Measurements from ENCODE around the gene TPCN1. TPM values are rescaled to one million over a fixed set of nuclear protein-coding genes. Genes with fewer than 3 reads are reported as not detected.
A peak's percentile ranks its signal among the peaks of the same experiment; 100 is the strongest.

The TPCN1 gene
- total RNA-seq, 4 donors from 2014 or later: 15.5 to 48.8 (median 34.5) TPM

DNA sequence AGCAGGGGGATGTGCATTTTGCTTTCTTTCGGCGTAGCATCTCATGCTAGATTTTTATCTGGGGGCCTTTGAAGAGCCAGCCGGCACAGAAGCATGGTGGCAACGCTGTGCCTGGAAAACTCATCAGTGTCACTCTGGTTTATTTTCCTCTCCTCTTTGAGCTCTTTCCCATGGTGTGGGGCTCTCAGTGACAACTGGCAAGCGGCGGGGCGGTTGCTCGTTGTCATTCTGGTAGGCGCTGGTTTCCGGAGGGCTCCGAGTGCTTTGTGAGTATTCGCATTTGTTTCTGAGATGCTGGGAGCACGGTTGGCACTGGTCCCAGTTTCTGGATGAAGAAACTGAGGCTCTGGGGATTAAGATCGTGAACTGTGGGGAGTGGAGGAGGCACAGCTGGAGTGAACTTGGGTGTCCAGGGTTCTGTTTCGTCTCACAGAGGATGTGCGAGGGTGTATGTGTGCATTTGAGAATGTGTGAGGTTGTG is 23.3 kb downstream of the TPCN1 start:
- 50 to 59% methylated on average over 8 to 16 of the region's 16 CpGs for WGBS, 2 donors
- Histone ChIP-seq H3K4me3 (peak overlapping the region in 3 of 4 donors; percentile 14 to 36 (median 21)), H3K27me3 (no peaks in the 10 kb centered on the region), H3K36me3 (peaks cover 0 to 24% (median 0%) of the 10 kb centered on the region in 3 donors), H3K9me3 (no peaks in the 10 kb centered on the region), H3K4me1 (peaks cover 64 to 87% (median 74%) of the 10 kb centered on the region in 3 donors), H3K27ac (peak overlapping the region; percentile 80 to 95 (median 88))
- intact Hi-C loops (cut with DNase I): no loop called here
- TF ChIP-seq POLR2A (IDR thresholded peaks at IDR 0.05): no peak
- TF ChIP-seq, protein P1, sequence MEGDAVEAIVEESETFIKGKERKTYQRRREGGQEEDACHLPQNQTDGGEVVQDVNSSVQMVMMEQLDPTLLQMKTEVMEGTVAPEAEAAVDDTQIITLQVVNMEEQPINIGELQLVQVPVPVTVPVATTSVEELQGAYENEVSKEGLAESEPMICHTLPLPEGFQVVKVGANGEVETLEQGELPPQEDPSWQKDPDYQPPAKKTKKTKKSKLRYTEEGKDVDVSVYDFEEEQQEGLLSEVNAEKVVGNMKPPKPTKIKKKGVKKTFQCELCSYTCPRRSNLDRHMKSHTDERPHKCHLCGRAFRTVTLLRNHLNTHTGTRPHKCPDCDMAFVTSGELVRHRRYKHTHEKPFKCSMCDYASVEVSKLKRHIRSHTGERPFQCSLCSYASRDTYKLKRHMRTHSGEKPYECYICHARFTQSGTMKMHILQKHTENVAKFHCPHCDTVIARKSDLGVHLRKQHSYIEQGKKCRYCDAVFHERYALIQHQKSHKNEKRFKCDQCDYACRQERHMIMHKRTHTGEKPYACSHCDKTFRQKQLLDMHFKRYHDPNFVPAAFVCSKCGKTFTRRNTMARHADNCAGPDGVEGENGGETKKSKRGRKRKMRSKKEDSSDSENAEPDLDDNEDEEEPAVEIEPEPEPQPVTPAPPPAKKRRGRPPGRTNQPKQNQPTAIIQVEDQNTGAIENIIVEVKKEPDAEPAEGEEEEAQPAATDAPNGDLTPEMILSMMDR (IDR thresholded peaks at IDR 0.05): no peak
- no peak for DNase-seq

DNA sequence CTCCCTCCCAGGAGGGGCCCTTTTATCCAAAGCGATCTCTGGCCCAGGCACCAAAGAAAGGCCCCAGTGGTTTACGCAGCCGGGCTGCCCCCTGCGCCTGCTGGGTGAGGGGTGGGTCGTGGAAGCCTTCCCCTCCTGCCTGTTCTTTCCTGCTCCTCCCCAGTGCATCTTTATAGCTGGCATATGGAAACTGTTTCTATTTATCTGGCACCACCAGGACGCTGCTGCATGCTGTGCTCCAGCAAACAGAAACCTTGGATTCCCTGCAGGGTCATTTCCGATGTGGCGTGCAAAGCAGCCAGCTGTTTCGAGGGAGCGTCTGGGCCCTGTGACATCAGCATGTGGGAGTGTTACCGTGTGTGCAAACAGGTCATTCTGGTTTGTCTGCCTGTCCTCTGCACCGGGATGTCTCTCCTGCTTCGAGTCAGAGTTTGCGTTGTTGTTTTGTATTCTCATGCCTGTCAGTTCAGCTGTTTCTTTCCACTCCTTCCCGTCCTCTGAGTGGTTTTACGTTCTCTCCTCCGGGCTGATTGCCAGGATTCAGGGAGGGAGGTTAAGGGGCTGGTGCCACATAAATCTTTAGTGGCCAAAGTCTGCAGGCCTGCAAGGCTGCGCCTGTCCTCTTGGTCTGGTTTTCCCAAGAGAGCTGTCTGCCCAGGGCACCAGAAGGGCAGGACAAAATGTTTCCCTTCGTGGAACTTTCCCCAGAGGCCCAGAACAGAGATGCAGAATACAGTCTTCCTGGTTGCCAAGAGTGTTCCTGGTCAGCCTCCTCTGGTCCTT is 24.6 kb downstream of the TPCN1 start:
- intact Hi-C loops (cut with DNase I): no loop called here
- peak overlapping the region; percentile 84 to 95 (median 90) for H3K27ac ChIP-seq
- WGBS, 2 donors: 19 to 27% methylated on average over 8 to 15 of the region's 19 CpGs
- peak overlapping the region in 3 of 4 donors; percentile 21 to 50 (median 29) for H3K4me3 ChIP-seq
- H3K9me3 ChIP-seq: no peaks in the 10 kb centered on the region
- peaks cover 56 to 73% (median 60%) of the 10 kb centered on the region in 3 donors for H3K4me1 ChIP-seq
- no peak for DNase-seq
- peaks cover 0 to 38% (median 0%) of the 10 kb centered on the region in 3 donors for H3K36me3 ChIP-seq
- peak in 2 of 4 donors; percentile 17 to 19 for TF ChIP-seq POLR2A (IDR thresholded peaks at IDR 0.05)
- TF ChIP-seq, protein P1 (IDR thresholded peaks at IDR 0.05): no peak
- no peaks in the 10 kb centered on the region for H3K27me3 ChIP-seq

GRCh38 chr12:113246478-113247122 is 25.3 kb downstream of the TPCN1 start:
- no peak for DNase-seq
- no peak for TF ChIP-seq POLR2A (IDR thresholded peaks at IDR 0.05)
- TF ChIP-seq, protein P1 (IDR thresholded peaks at IDR 0.05): no peak
- Histone ChIP-seq H3K27me3 (no peaks in the 10 kb centered on the region), H3K9me3 (no peaks in the 10 kb centered on the region), H3K36me3 (peaks cover 0 to 43% (median 0%) of the 10 kb centered on the region in 3 donors), H3K4me3 (peak overlapping the region in 3 of 4 donors; percentile 17 to 50 (median 29)), H3K4me1 (peaks cover 48 to 66% (median 53%) of the 10 kb centered on the region in 3 donors), H3K27ac (peak overlapping the region; percentile 84 to 95 (median 90))
- intact Hi-C loops (cut with DNase I): no loop called here
- 46 to 60% methylated on average over 4 to 13 of the region's 18 CpGs for WGBS, 2 donors

DNA sequence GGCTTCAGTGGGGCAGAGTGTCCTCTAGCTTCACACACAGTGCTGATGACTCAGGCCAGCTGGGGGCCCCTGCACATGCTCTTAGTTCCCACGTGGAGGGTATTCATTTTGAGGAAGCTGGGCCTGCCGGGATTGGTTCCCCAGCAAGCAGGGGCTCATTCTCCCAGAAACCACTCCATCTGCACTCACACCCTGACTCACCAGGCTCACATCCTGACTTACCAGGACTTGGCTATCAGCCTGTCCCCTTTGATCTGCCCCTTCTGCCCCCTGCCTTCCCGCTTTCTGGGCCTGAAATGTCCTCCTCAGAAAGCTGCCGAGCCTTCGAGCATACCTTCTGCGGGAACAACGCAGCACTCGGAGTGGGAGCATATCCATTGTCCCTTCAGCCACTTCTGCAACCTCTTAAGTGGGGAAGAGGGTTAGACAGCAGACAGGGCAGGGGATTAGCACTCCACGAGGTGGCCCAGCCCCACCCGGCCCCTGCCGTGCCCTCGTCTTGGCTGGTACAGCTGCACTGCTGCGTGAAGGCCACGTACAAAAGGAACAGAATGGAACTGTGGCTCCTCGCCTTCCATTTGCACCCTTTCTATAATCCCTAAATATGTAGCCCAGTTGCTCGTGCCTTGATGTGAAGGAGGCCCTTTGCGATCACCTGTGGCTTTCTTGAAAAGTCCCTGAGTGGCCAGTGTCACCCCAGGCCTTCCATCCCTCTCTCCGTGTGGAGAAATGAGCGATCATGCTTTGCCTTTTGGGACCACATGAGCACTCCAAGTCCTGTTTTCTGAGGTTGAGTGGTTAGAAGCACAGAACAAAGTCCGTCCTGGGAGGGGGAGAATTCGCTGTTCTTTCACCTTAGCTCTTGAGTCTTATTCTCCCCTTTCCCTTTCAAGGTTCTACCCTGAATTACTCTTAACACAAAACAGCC is 26.1 kb downstream of the TPCN1 start:
- H3K36me3 ChIP-seq: peaks cover 0 to 51% (median 0%) of the 10 kb centered on the region in 3 donors
- H3K4me3 ChIP-seq: no peak overlapping the region
- DNase-seq: no peak
- WGBS, 2 donors: 82 to 92% methylated on average over 17 to 21 of the region's 21 CpGs
- peak overlapping the region; percentile 84 to 95 (median 90) for H3K27ac ChIP-seq
- TF ChIP-seq, protein P1 (IDR thresholded peaks at IDR 0.05): no peak
- TF ChIP-seq POLR2A (IDR thresholded peaks at IDR 0.05): no peak
- H3K4me1 ChIP-seq: peaks cover 43 to 58% (median 45%) of the 10 kb centered on the region in 3 donors
- H3K27me3 ChIP-seq: no peaks in the 10 kb centered on the region
- intact Hi-C loops (cut with DNase I): no loop called here
- no peaks in the 10 kb centered on the region for H3K9me3 ChIP-seq
